Measurements from ENCODE around the gene S1PR3.

S1PR3 gene

DNA sequence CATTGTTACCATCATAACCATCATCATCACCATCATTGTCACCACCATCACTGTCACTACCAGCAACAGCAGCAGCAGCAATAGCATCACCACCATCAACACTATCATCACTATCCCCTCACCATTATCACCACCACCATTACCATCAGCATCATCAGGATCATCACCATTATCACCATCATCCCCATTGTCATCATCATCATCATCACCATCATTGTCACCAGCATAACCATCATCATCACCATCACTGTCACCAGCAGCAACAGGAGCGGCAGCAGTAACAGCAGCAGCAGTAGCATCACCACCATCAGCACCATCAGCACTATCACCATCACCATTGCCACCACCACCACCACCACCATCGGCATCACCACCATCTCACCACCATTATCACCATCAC is 48.4 kb downstream of the S1PR3 start:
- no peak for DNase-seq

GRCh38 chr9:89042984-89043383 is 51.7 kb downstream of the S1PR3 start:
- DNase-seq: no peak

DNA sequence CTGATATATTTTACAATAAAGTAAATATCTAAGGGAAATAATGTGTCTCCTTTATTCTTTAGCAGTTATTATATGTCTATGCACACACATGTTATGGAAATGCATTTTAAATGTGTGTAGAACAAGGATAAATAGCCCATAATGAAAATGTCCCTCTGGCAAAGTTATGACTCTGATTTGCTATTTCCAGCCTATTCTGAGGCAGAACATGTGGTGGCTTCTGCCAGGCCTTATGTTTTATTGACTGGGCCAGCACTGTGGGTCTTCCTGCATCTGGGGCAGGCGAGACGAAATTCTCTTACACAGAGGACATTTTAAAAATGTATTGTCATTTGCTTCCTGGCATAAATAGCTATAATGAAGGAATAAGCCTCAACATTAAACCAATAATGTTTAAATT is 52.8 kb downstream of the S1PR3 start:
- no peak for DNase-seq

DNA sequence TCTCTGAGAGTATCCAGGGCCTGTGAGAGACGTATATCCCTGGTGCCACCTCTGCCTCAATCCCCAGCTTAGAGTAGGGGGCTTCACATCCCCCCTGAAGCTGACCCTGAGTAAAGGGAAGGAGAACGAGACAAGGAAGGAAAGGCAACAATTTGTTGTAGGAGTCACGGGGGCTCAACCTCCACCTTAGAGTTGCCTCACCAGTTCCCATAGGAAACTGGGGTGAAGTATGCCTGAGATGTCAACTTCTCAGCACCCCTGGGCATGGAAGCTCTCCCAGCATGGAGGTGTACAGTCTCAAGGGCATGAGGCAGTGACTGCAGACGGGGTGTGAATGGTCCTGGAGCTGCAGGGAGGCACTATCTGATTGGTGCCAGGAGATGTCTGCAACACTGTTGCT is 53.6 kb downstream of the S1PR3 start:
- DNase-seq: no peak

- DNase-seq: no peak
Observed at GRCh38 chr9:89046832-89047231, 55.6 kb downstream of the S1PR3 start.

DNA sequence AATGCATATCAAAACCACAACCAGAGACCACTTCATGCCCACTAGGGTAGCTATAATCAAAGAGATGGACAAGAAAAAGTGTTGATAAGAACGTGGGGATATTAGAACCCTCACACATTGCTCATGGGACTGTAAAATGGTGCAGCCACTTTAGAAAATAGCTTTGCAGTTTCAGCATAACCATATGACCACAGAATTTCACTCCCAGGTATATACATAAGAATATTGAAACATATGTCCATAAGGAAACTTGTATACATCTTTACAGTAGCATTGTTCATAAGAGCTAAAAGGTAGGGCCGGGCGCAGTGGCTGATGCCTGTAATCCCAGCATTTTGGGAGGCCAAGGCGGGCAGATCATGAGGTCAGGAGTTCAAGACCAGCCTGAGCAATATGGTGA is 56.4 kb downstream of the S1PR3 start:
- DNase-seq: no peak

- no peak for DNase-seq
Observed at GRCh38 chr9:89048616-89049015, 57.3 kb downstream of the S1PR3 start.

- no peak for DNase-seq
Observed at GRCh38 chr9:89049646-89050045, 58.4 kb downstream of the S1PR3 start.

GRCh38 chr9:89051421-89052025 is 60.3 kb downstream of the S1PR3 start:
- no peak for DNase-seq

DNA sequence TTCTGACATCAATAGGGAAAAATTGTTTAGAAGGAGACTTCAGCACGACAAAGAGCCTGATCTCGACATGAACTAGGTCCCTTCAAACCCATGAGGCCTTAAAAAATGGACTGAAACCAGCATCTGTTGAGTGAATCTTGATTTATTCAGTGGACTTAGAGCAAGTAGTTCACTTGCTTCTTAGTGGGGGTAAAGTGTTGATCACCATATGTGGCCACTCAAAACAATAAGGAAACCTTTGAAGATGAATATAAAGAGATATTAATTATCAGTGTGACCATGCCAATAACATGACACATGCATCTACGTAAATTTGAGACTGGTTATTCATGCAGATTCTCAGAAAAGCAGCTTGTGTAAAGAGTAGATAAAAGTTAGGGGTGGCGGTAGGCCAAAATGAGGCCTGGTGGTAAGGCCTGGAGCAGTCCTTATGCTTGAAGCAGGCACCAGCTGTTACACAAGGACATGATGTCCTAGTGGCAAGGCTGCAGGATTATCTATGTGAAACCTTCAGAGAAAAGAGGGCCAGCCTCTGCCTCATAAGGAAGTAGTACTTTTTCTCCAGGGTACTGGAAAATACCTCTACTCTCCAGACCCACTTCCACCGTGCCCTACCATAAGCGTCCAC is 61.3 kb downstream of the S1PR3 start:
- DNase-seq: no peak

GRCh38 chr9:89053301-89053700 is 62.0 kb downstream of the S1PR3 start:
- DNase-seq: no peak

Measured in NCI-H748 treated with DMSO at 0.1 percent for 48 hours (cell line).